HG02763 (cell line): ENCODE data around the gene TMEM63B.
"Not testable (repeated sequence)": the region's sequence is repeated elsewhere in the genome, so short reads cannot be mapped to it uniquely, and the experiment has no call there.

Experiments
- ATAC-seq: cut with Tn5 transposase; IDR thresholded peaks from one replicate; pipeline ENCODE4 v1.9.1; 2021; ENCODE audit warnings: mild to moderate bottlenecking, moderate library complexity; ENCODE audit not compliant: unreplicated experiment

Gene TMEM63B

GRCh38 chr6:44188819-44189218 is 61.5 kb downstream of the TMEM63B start:
- no peak for ATAC-seq

- no peak for ATAC-seq
These were observed 61.9 kb downstream of the TMEM63B start for GRCh38 chr6:44189257-44189656.

DNA sequence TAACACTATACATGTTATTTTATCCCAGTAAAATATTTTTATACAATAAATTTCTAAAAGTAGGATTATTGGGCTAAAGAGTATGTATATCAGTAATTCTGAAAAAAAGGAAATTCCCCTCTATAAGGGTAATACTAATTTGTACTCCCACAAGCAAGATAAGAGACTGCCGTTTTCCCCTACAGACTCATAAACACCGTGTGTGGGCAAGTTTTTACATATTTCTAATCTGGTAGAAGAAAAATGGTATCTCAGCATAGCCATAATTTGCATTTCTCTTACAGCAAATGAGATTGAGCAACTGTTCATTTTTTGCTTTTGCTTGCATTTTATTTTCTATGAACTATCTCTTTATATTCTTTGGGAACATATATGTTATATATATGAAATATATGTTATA is 63.4 kb downstream of the TMEM63B start:
- no peak for ATAC-seq

GRCh38 chr6:44192428-44193041 is 65.2 kb downstream of the TMEM63B start:
- no peak for ATAC-seq

- ATAC-seq: no peak
These were observed 66.1 kb downstream of the TMEM63B start for GRCh38 chr6:44193307-44193910.

DNA sequence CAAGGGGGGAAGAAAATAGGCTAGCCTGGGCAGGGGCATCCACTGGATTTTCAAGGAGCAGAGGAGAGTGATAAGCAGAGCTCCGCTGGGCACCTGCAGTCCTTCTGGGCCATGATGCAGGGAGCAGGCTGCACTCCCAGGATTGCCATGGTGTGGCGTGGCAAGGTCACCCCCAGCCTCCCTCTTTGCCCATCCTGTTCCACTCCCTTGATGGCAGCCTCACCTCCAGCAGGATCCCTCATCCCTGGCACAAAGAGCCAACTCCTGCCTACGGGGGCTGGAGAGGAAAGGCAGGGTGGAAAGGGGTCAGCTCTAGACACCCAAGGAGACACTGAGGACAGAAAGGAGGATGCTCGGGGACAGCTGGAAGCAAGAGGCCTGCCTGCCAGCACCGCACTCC is 67.0 kb downstream of the TMEM63B start:
- no peak for ATAC-seq

DNA sequence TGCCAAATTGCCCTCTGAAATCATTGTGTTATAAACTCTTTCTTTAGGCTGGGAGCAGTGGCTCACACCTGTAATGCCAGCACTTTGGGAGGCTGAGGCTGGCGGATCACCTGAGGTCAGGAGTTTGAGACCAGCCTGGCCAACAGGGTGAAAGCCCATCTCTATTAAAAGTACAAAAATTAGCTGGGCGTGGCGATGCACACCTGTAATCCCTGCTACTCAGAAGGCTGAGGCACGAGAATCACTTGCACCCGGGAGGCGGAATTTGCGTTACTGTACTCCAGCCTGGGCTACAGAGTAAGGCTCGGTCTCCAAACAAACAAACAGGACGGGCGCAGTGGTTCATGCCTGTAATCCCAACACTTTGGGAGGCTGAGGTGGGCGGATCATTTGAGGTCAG is 69.0 kb downstream of the TMEM63B start:
- not testable (repeated sequence) for ATAC-seq

GRCh38 chr6:44198684-44199083 is 71.3 kb downstream of the TMEM63B start:
- no peak for ATAC-seq

GRCh38 chr6:44199883-44200282 is 72.5 kb downstream of the TMEM63B start:
- no peak for ATAC-seq

GRCh38 chr6:44201200-44201599 is 73.8 kb downstream of the TMEM63B start:
- ATAC-seq: no peak

GRCh38 chr6:44201638-44202303 is 74.4 kb downstream of the TMEM63B start:
- no peak for ATAC-seq

GRCh38 chr6:44202332-44202971 is 75.1 kb downstream of the TMEM63B start:
- ATAC-seq: no peak

- no peak for ATAC-seq
These were observed 75.8 kb downstream of the TMEM63B start for GRCh38 chr6:44202972-44203750.

- no peak for ATAC-seq
These were observed 76.6 kb downstream of the TMEM63B start for GRCh38 chr6:44203955-44204354.
